Neural cell (in vitro differentiated cells): ENCODE results near the gene HMGCS2. TPM values are rescaled to one million over a fixed set of nuclear protein-coding genes. Genes with fewer than 3 reads are reported as not detected.

Experiments used
- H2AFZ ChIP-seq: fragments of 200-600, 300-800 bp; sonication (generic), shearing (Covaris generic); 2 replicates; pipeline ENCODE4 v1.6.0; 2014; ENCODE audit warnings: low read depth, mild to moderate bottlenecking, antibody characterized with exemption, low read length, moderate library complexity
- H3F3A ChIP-seq: fragments of 200-600 bp; shearing (Covaris generic); 2 replicates; pipeline ENCODE4 v1.6.1; 2016; ENCODE audit warnings: mild to moderate bottlenecking, moderate library complexity, mixed read lengths, antibody characterized with exemption, low read length; ENCODE audit not compliant: insufficient read depth, poor library complexity, severe bottlenecking
- H3K27ac ChIP-seq: fragments of 200-600, 300-800 bp; sonication (generic), shearing (Covaris generic); 2 replicates; pipeline ENCODE4 v1.5.1; 2014; ENCODE audit warnings: mild to moderate bottlenecking, low read length, moderate library complexity
- H3K27me3 ChIP-seq: fragments of 300-800, 200-600 bp; sonication (generic), shearing (Covaris generic); 2 replicates; pipeline ENCODE4 v1.6.0; 2014; ENCODE audit warnings: mild to moderate bottlenecking, low read depth, low read length, moderate library complexity; ENCODE audit not compliant: insufficient read depth
- H3K36me3 ChIP-seq: fragments of 300-800, 200-600 bp; sonication (generic), shearing (Covaris generic); 2 replicates; pipeline ENCODE4 v1.5.1; 2014; ENCODE audit warnings: mild to moderate bottlenecking, antibody characterized with exemption, low read length, moderate library complexity; ENCODE audit not compliant: insufficient read depth
- H3K4me2 ChIP-seq: fragments of 300-800, 200-600 bp; sonication (generic), shearing (Covaris generic); 2 replicates; pipeline ENCODE4 v1.6.0; 2014; ENCODE audit warnings: mild to moderate bottlenecking, low read length
- H3K4me3 ChIP-seq: fragments of 300-800, 200-600 bp; sonication (generic), shearing (Covaris generic); 2 replicates; pipeline ENCODE4 v1.5.1; 2014; ENCODE audit warnings: mild to moderate bottlenecking, low read length, moderate library complexity
- H3K79me2 ChIP-seq: fragments of 200-600 bp; shearing (Covaris generic); replicated peaks from 2 replicates; pipeline ENCODE4 v1.6.0; 2014; ENCODE audit warnings: mild to moderate bottlenecking, low read length, moderate library complexity; ENCODE audit not compliant: insufficient read depth
- H3K9ac ChIP-seq: fragments of 300-800, 200-600 bp; sonication (generic), shearing (Covaris generic); 2 replicates; pipeline ENCODE4 v1.6.1; 2016; ENCODE audit warnings: mild to moderate bottlenecking, low read length, mixed read lengths
- H3K9me2 ChIP-seq: fragments of 200-600 bp; shearing (Covaris generic); 2 replicates; pipeline ENCODE4 v1.6.1; 2016; ENCODE audit warnings: mild to moderate bottlenecking, low read length, mixed read lengths; ENCODE audit not compliant: insufficient read depth
- H3K9me3 ChIP-seq: fragments of 200-600, 300-800 bp; sonication (generic), shearing (Covaris generic); 2 replicates; pipeline ENCODE4 v1.6.1; 2016; ENCODE audit warnings: mild to moderate bottlenecking, mixed run types, low read length, moderate library complexity, mixed read lengths
- H4K20me1 ChIP-seq: fragments of 200-600 bp; shearing (Covaris generic); 2 replicates; pipeline ENCODE4 v1.6.1; 2016; ENCODE audit warnings: mild to moderate bottlenecking, mixed run types; ENCODE audit not compliant: insufficient read depth
- CTCF ChIP-seq: fragments of 450-650 bp; IDR thresholded peaks from 2 replicates; pipeline ENCODE4 v1.5.1; 2014; ENCODE audit warnings: antibody characterized with exemption, mild to moderate bottlenecking, moderate library complexity; ENCODE audit not compliant: poor library complexity, severe bottlenecking
- EP300 ChIP-seq: fragments of 450-650 bp; conservative IDR thresholded peaks from 2 replicates; pipeline ENCODE4 v1.6.1; 2014; ENCODE audit warnings: antibody characterized with exemption, mild to moderate bottlenecking, moderate library complexity; ENCODE audit not compliant: poor library complexity, severe bottlenecking
- EZH2 ChIP-seq: fragments of 200-600, 300-800 bp; shearing (Covaris generic), sonication (generic); IDR thresholded peaks from 2 replicates; pipeline ENCODE4 v1.6.1; 2014; ENCODE audit warnings: antibody characterized with exemption, low read length, borderline replicate concordance, mild to moderate bottlenecking; ENCODE audit not compliant: insufficient read depth, poor library complexity, severe bottlenecking
- MXI1 ChIP-seq: fragments of 450-650 bp; conservative IDR thresholded peaks from 2 replicates; pipeline ENCODE4 v1.6.1; 2014; ENCODE audit warnings: antibody characterized with exemption, mild to moderate bottlenecking; ENCODE audit not compliant: poor library complexity, severe bottlenecking
- POLR2AphosphoS5 ChIP-seq: IDR thresholded peaks from 2 replicates; pipeline ENCODE4 v1.6.1; 2012
- RAD21 ChIP-seq: fragments of 450-650 bp; conservative IDR thresholded peaks from 2 replicates; pipeline ENCODE4 v1.6.1; 2014; ENCODE audit warnings: antibody characterized with exemption, mild to moderate bottlenecking, moderate library complexity
- REST ChIP-seq: IDR thresholded peaks from 2 replicates; pipeline ENCODE4 v1.6.1; 2012; ENCODE audit warnings: borderline replicate concordance
- SMC3 ChIP-seq: fragments of 450-650 bp; conservative IDR thresholded peaks from 2 replicates; pipeline ENCODE4 v1.6.1; 2014; ENCODE audit warnings: antibody characterized with exemption, mild to moderate bottlenecking, moderate library complexity; ENCODE audit not compliant: poor library complexity
- TAF1 ChIP-seq: IDR thresholded peaks from 2 replicates; pipeline ENCODE4 v1.6.1; 2012; ENCODE audit warnings: low read depth
- polyA plus RNA-seq: library from polyadenylated mRNA; depleted of rRNA; stranded (reverse); fragments of >200 nt; gene quantifications from 2 replicates; pipeline ENCODE4 v1.2.3, GENCODE V29; 2014

HMGCS2 gene
- polyA plus RNA-seq, 1 donor from 2014 or later: not detected

GRCh38 chr1:119700326-119700725 lies 68.4 kb downstream of the HMGCS2 start:
- H4K20me1 ChIP-seq: no peaks in the 10 kb centered on the region
- no peaks in the 10 kb centered on the region for H3K27me3 ChIP-seq
- no peaks in the 10 kb centered on the region for H3K9me2 ChIP-seq
- no peak overlapping the region for H3K4me2 ChIP-seq
- H3K4me3 ChIP-seq: no peak overlapping the region
- no peak overlapping the region for H2AFZ ChIP-seq
- no peaks in the 10 kb centered on the region for H3F3A ChIP-seq
- H3K79me2 ChIP-seq: no peaks in the 10 kb centered on the region
- H3K9ac ChIP-seq: no peak overlapping the region
- H3K9me3 ChIP-seq: no peaks in the 10 kb centered on the region
- TF ChIP-seq SMC3 (no peak), CTCF (no peak), REST (no peak), POLR2AphosphoS5 (no peak), TAF1 (no peak), EP300 (no peak), RAD21 (no peak), MXI1 (no peak), EZH2 (no peak)
- H3K36me3 ChIP-seq: no peaks in the 10 kb centered on the region
- no peak overlapping the region for H3K27ac ChIP-seq

Other genes with a start within 250 kb of the HMGCS2 start
- gene ZNF697, start 120.6 kb downstream of the HMGCS2 start, polyA plus RNA-seq: 61.8 and 69.6 TPM in 2 replicates
- gene PHGDH, start 57.0 kb downstream of the HMGCS2 start, polyA plus RNA-seq: 11.8 and 27.1 TPM in 2 replicates
- not detected in 2 replicates for gene REG4, start 42.6 kb upstream of the HMGCS2 start, polyA plus RNA-seq
- not detected in 2 replicates for gene ADAM30, start 127.6 kb upstream of the HMGCS2 start, polyA plus RNA-seq